Panc1 (cell line): Measurements from ENCODE around the gene DYNC1I1. TPM values are rescaled to one million over a fixed set of nuclear protein-coding genes. Genes with fewer than 3 reads are reported as not detected.

Experiments
- ATAC-seq: fragments of 200-7000 bp; cut with Tn5 transposase; 2 replicates; pipeline ENCODE4 v1.9.1; 2020; ENCODE audit warnings: mild to moderate bottlenecking, moderate library complexity
- BruUV-seq: library from RNA; stranded (reverse); fragments of 400-500 nt; replicated peaks from 2 replicates; lab custom pipeline; 2021; lab: Mats Ljungman, UMichigan
- CTCF ChIA-PET: fragments of 300-600 bp; sonication (Branson Sonifier 250); formaldehyde crosslinking; loops from one replicate; lab custom pipeline; 2022; ENCODE audit warnings: antibody characterized with exemption; lab: Charles Lee
- POLR2A ChIA-PET: fragments of 300-600 bp; sonication (Branson Sonifier 250); formaldehyde crosslinking; loops from one replicate; lab custom pipeline; 2022; ENCODE audit warnings: antibody characterized with exemption; lab: Charles Lee
- DNase-seq: peaks from one replicate; pipeline ENCODE4 v3.0.0-alpha.2; 2010; ENCODE audit warnings: low read depth, low spot score
- H3K27ac ChIP-seq: 2 replicates; pipeline ENCODE4 v1.5.1; 2011; ENCODE audit warnings: mild to moderate bottlenecking, low read length, inconsistent platforms
- H3K27me3 ChIP-seq: fragments of 200-500 bp; sonication (Bioruptor generic); 2 replicates; pipeline ENCODE4 v1.6.0; 2014; ENCODE audit warnings: low read length, inconsistent platforms; ENCODE audit not compliant: control insufficient read depth, insufficient read depth
- H3K36me3 ChIP-seq: fragments of 200-500 bp; sonication (Bioruptor generic); 2 replicates; pipeline ENCODE4 v1.5.1; 2014; ENCODE audit warnings: inconsistent platforms, mild to moderate bottlenecking, low read length, moderate library complexity; ENCODE audit not compliant: control insufficient read depth, insufficient read depth
- H3K4me1 ChIP-seq: 2 replicates; pipeline ENCODE4 v1.5.1; 2011; ENCODE audit warnings: inconsistent platforms, mild to moderate bottlenecking, low read length, moderate library complexity; ENCODE audit not compliant: control insufficient read depth, insufficient read depth
- H3K4me3 ChIP-seq, 2 experiments: 2 replicates each; pipeline ENCODE4 v1.5.1; 2011 to 2012; ENCODE audit warnings: low read depth in 2 of 2, low read length in 2 of 2, mild to moderate bottlenecking in 2 of 2, inconsistent platforms in 1 of 2, moderate library complexity in 1 of 2
- H3K9me3 ChIP-seq: fragments of 200-500 bp; sonication (Bioruptor generic); 2 replicates; pipeline ENCODE4 v1.5.1; 2014; ENCODE audit warnings: low read depth, mild to moderate bottlenecking, inconsistent platforms, low read length, moderate library complexity; ENCODE audit not compliant: control insufficient read depth, insufficient read depth
- CTCF ChIP-seq: fragments of 450-650 bp; IDR thresholded peaks from 2 replicates; pipeline ENCODE4 v1.5.1; 2017; ENCODE audit warnings: mild to moderate bottlenecking
- POLR2AphosphoS5 ChIP-seq: IDR thresholded peaks from 2 replicates; pipeline ENCODE4 v1.6.1; 2012; ENCODE audit warnings: mild to moderate bottlenecking, low read depth, low read length, moderate library complexity
- REST ChIP-seq, 2 experiments: IDR thresholded peaks; 2 replicates each; pipeline ENCODE4 v1.6.1; 2011 to 2012; ENCODE audit warnings: low read depth in 2 of 2, control low read depth in 1 of 2, low read length in 1 of 2, mild to moderate bottlenecking in 1 of 2, moderate library complexity in 1 of 2; ENCODE audit not compliant: insufficient read depth in 1 of 2
- SIN3A ChIP-seq: IDR thresholded peaks from 2 replicates; pipeline ENCODE4 v1.6.1; 2012; ENCODE audit warnings: low read depth, mild to moderate bottlenecking, low read length, moderate library complexity, borderline replicate concordance; ENCODE audit not compliant: insufficient read depth
- TCF7L2 ChIP-seq: IDR thresholded peaks from 2 replicates; pipeline ENCODE4 v1.6.1; 2011; ENCODE audit warnings: mild to moderate bottlenecking, low read depth, low read length, inconsistent platforms
- in situ Hi-C: cut with HindIII; loops from 2 replicates; pipeline ENCODE4 v1.10.0; 2016; ENCODE audit warnings: low sequenced_read_pairs, low pct_unique_long_range_greater_than_20kb
- intact Hi-C: fragments of 100-400 bp; cut with micrococcal nuclease; formaldehyde crosslinking; loops from one replicate; pipeline ENCODE4 v1.10.0; 2022; ENCODE audit not compliant: unreplicated experiment
- total RNA-seq: library from RNA; stranded (reverse); gene quantifications from one replicate; pipeline ENCODE4 v1.2.1, GENCODE V29; 2021; ENCODE audit not compliant: unreplicated experiment

DYNC1I1 gene
- total RNA-seq, 1 experiment from 2014 or later, result 0.13 TPM

- no TSS peak for BruUV-seq
- Histone ChIP-seq H3K4me1 (no peaks in the 10 kb centered on the region), H3K27ac (no peak overlapping the region), H3K36me3 (no peaks in the 10 kb centered on the region), H3K27me3 (peaks cover 12% of the 10 kb centered on the region), H3K9me3 (no peaks in the 10 kb centered on the region), H3K4me3 (no peak overlapping the region)
- CTCF ChIA-PET, result no interaction called here
- POLR2A ChIA-PET, result no interaction called here
- ATAC-seq (no peak), DNase-seq (no peak)
- in situ Hi-C loops, result no loop called here
- TF ChIP-seq POLR2AphosphoS5 (no peak), CTCF (no peak), SIN3A (no peak), TCF7L2 (no peak), REST (IDR thresholded peaks at IDR 0.05; ENCODE audit: insufficient read depth in 1 of 2, low read depth in 2 of 2, low read length in 1 of 2) (no peak)
- intact Hi-C loops, result no loop called here
Measured at GRCh38 chr7:96040250-96040772, 268.0 kb downstream of the DYNC1I1 start.

- TF ChIP-seq REST (IDR thresholded peaks at IDR 0.05; ENCODE audit: insufficient read depth in 1 of 2, low read depth in 2 of 2, low read length in 1 of 2), result no peak
- TF ChIP-seq POLR2AphosphoS5, result no peak
- TF ChIP-seq TCF7L2, result no peak
- no peak for TF ChIP-seq CTCF
- TF ChIP-seq SIN3A, result no peak
- intact Hi-C loops (no loop called here), in situ Hi-C loops (no loop called here)
- no peaks in the 10 kb centered on the region for H3K9me3 ChIP-seq
- BruUV-seq, result no TSS peak
- no peak overlapping the region for H3K27ac ChIP-seq
- H3K27me3 ChIP-seq, result peaks cover 11% of the 10 kb centered on the region
- DNase-seq (no peak), ATAC-seq (no peak)
- ChIA-PET POLR2A (no interaction called here), CTCF (no interaction called here)
- H3K36me3 ChIP-seq, result no peaks in the 10 kb centered on the region
- H3K4me1 ChIP-seq, result no peaks in the 10 kb centered on the region
- H3K4me3 ChIP-seq, result no peak overlapping the region
Measured at GRCh38 chr7:96041171-96041570, 268.8 kb downstream of the DYNC1I1 start.
